GM23338 (cell line): ENCODE measurements around the gene A3GALT2. TPM values are rescaled to one million over a fixed set of nuclear protein-coding genes. Genes with fewer than 3 reads are reported as not detected.
A peak's percentile ranks its signal among the peaks of the same experiment; 100 is the strongest.

ENCODE experiments used
- ATAC-seq: fragments of 200-7000 bp; cut with Tn5 transposase; 3 replicates; pipeline ENCODE4 v1.9.1; 2020
- DNase-seq: peaks from one replicate; pipeline ENCODE4 v3.0.0-alpha.2; 2015; ENCODE audit warnings: low spot score
- H2AFZ ChIP-seq: fragments of 200-600 bp; sonication (generic); 2 replicates; pipeline ENCODE4 v1.8.0; 2016; ENCODE audit warnings: antibody characterized with exemption, mild to moderate bottlenecking, moderate library complexity
- H3F3A ChIP-seq: fragments of 200-600 bp; sonication (generic); replicated peaks from 2 replicates; pipeline ENCODE4 v1.8.0; 2017; ENCODE audit warnings: antibody characterized with exemption, mixed run types, low read depth
- H3K27ac ChIP-seq: fragments of 200-600 bp; sonication (generic); 2 replicates; pipeline ENCODE4 v1.6.1; 2016; ENCODE audit warnings: low read depth
- H3K27me3 ChIP-seq: fragments of 200-600 bp; sonication (generic); 2 replicates; pipeline ENCODE4 v1.8.0; 2016; ENCODE audit warnings: mild to moderate bottlenecking, mixed run types, moderate library complexity; ENCODE audit not compliant: insufficient read depth
- H3K36me3 ChIP-seq: fragments of 200-600 bp; sonication (generic); 2 replicates; pipeline ENCODE4 v1.8.0; 2016; ENCODE audit warnings: mild to moderate bottlenecking; ENCODE audit not compliant: insufficient read depth
- H3K4me1 ChIP-seq: fragments of 200-600 bp; sonication (generic); 2 replicates; pipeline ENCODE4 v1.8.0; 2016; ENCODE audit warnings: mild to moderate bottlenecking, moderate library complexity; ENCODE audit not compliant: insufficient read depth
- H3K4me2 ChIP-seq: fragments of 200-600 bp; sonication (generic); 2 replicates; pipeline ENCODE4 v1.7.1; 2017; ENCODE audit warnings: mixed run types
- H3K4me3 ChIP-seq: fragments of 200-600 bp; sonication (generic); 2 replicates; pipeline ENCODE4 v1.6.1; 2016; ENCODE audit warnings: mixed run types
- H3K79me2 ChIP-seq: fragments of 200-600 bp; sonication (generic); replicated peaks from 2 replicates; pipeline ENCODE4 v1.8.0; 2017; ENCODE audit warnings: mild to moderate bottlenecking; ENCODE audit not compliant: insufficient read depth
- H3K9me2 ChIP-seq: fragments of 200-600 bp; sonication (generic); 2 replicates; pipeline ENCODE4 v1.8.0; 2017; ENCODE audit not compliant: insufficient read depth
- H4K20me1 ChIP-seq: fragments of 200-600 bp; sonication (generic); replicated peaks from 2 replicates; pipeline ENCODE4 v1.8.0; 2017; ENCODE audit warnings: mild to moderate bottlenecking; ENCODE audit not compliant: insufficient read depth
- H3K27ac Mint-ChIP-seq: 2 replicates; pipeline ENCODE4 v1.8.0; 2020; ENCODE audit warnings: inconsistent platforms, mild to moderate bottlenecking, moderate library complexity, mixed read lengths
- H3K27me3 Mint-ChIP-seq: 3 replicates; pipeline ENCODE4 v1.8.0; 2022; ENCODE audit warnings: low read depth, mild to moderate bottlenecking, moderate library complexity, mixed read lengths, inconsistent platforms; ENCODE audit not compliant: insufficient read depth, poor library complexity
- H3K36me3 Mint-ChIP-seq: 3 replicates; pipeline ENCODE4 v1.8.0; 2021; ENCODE audit warnings: low read depth, mild to moderate bottlenecking, inconsistent platforms, moderate library complexity, mixed read lengths
- H3K4me1 Mint-ChIP-seq: 3 replicates; pipeline ENCODE4 v1.8.0; 2020; ENCODE audit warnings: mild to moderate bottlenecking, inconsistent platforms, mixed read lengths
- H3K4me3 Mint-ChIP-seq: 3 replicates; pipeline ENCODE4 v1.8.0; 2021; ENCODE audit warnings: moderate library complexity, mild to moderate bottlenecking, inconsistent platforms, mixed read lengths
- H3K9me3 Mint-ChIP-seq: 3 replicates; pipeline ENCODE4 v1.8.0; 2020; ENCODE audit warnings: moderate library complexity, mild to moderate bottlenecking, inconsistent platforms, mixed read lengths
- CREB1 ChIP-seq: fragments of 250-450 bp; sonication (Bioruptor Pico); IDR thresholded peaks from 2 replicates; pipeline ENCODE4 v1.5.0; 2020; ENCODE audit warnings: low read depth, mild to moderate bottlenecking, moderate library complexity
- CTCF ChIP-seq, 2 experiments: fragments of 200-600 bp in 1 of 2; sonication (generic) in 1 of 2; conservative IDR thresholded peaks; 2 replicates each; pipeline versions ENCODE4 v1.5.1 to v1.6.1; 2016 to 2017; ENCODE audit warnings: antibody characterized with exemption in 2 of 2, low read depth in 2 of 2, mild to moderate bottlenecking in 2 of 2, moderate library complexity in 1 of 2
- ETS1 ChIP-seq: IDR thresholded peaks from 2 replicates; pipeline ENCODE4 v1.6.1; 2016; ENCODE audit warnings: antibody characterized with exemption
- EZH2 ChIP-seq: fragments of 200-600 bp; sonication (generic); IDR thresholded peaks from one replicate; pipeline ENCODE4 v1.8.0; 2017; ENCODE audit warnings: antibody characterized with exemption, mild to moderate bottlenecking, low read depth; ENCODE audit not compliant: unreplicated experiment
- EZH2phosphoT487 ChIP-seq: fragments of 200-600 bp; sonication (generic); IDR thresholded peaks from one replicate; pipeline ENCODE4 v1.8.1; 2018; ENCODE audit warnings: antibody characterized with exemption; ENCODE audit not compliant: unreplicated experiment
- JUNB ChIP-seq: IDR thresholded peaks from one replicate; pipeline ENCODE4 v1.6.1; 2016; ENCODE audit warnings: antibody characterized with exemption; ENCODE audit not compliant: unreplicated experiment
- REST ChIP-seq: IDR thresholded peaks from one replicate; pipeline ENCODE4 v1.6.1; 2018; ENCODE audit warnings: antibody characterized with exemption; ENCODE audit not compliant: unreplicated experiment
- STAT1 ChIP-seq: IDR thresholded peaks from one replicate; pipeline ENCODE4 v1.6.1; 2016; ENCODE audit warnings: antibody characterized with exemption; ENCODE audit not compliant: unreplicated experiment
- ZNF114 ChIP-seq: fragments of 250-450 bp; sonication (Bioruptor Pico); IDR thresholded peaks from 2 replicates; pipeline ENCODE4 v1.5.0; 2020; ENCODE audit warnings: mild to moderate bottlenecking, moderate library complexity
- polyA plus RNA-seq: library from polyadenylated mRNA; unstranded; fragments of >200 nt; fragmentation: Nextera tagmentation; extraction: Ambion mirVana; gene quantifications from 2 replicates; pipeline ENCODE4 v1.2.1, GENCODE V29; 2016
- total RNA-seq: library from RNA; depleted of rRNA; stranded (reverse); fragments of >200 nt; shearing (Covaris generic); gene quantifications from 2 replicates; pipeline ENCODE4 v1.2.3, GENCODE V29; 2014

A3GALT2 gene
- total and polyA plus RNA-seq, 2 experiments from 2014 or later = not detected

GRCh38 chr1:33270379-33270778, 50.5 kb downstream of the A3GALT2 start (continued):
- TF ChIP-seq JUNB (no peak), ETS1 (no peak)

GRCh38 chr1:33269621-33270020, 51.3 kb downstream of the A3GALT2 start:
- H3F3A ChIP-seq = no peaks in the 10 kb centered on the region
- no peaks in the 10 kb centered on the region for H3K9me2 ChIP-seq
- no peak for ATAC-seq
- no peak for DNase-seq
- H3K4me1 Mint-ChIP-seq = peaks cover 49% of the 10 kb centered on the region
- H3K9me3 Mint-ChIP-seq = no peaks in the 10 kb centered on the region
- no peak overlapping the region for H3K4me2 ChIP-seq
- H3K27me3 Mint-ChIP-seq = peaks cover 10% of the 10 kb centered on the region
- peaks cover 11% of the 10 kb centered on the region for H4K20me1 ChIP-seq
- H3K36me3 Mint-ChIP-seq = peaks cover 11% of the 10 kb centered on the region
- H3K4me3 Mint-ChIP-seq = no peak overlapping the region
- no peaks in the 10 kb centered on the region for H3K27me3 ChIP-seq
- no peak for TF ChIP-seq EZH2
- no peak for TF ChIP-seq STAT1
- no peak for TF ChIP-seq EZH2phosphoT487
- no peak for TF ChIP-seq ZNF114 (CRISPR knock-in tag)
- TF ChIP-seq CREB1 = no peak
- H3K4me1 ChIP-seq = peaks cover 6% of the 10 kb centered on the region
- no peak overlapping the region for H3K27ac ChIP-seq
- no peaks in the 10 kb centered on the region for H3K36me3 ChIP-seq
- H3K79me2 ChIP-seq = peaks cover 13% of the 10 kb centered on the region; the same call in 1 of the 2 replicates
- H3K4me3 ChIP-seq = no peak overlapping the region
- no peak overlapping the region for H3K27ac Mint-ChIP-seq
- no peak overlapping the region for H2AFZ ChIP-seq

GRCh38 chr1:33268927-33269610, 51.8 kb downstream of the A3GALT2 start:
- Mint-ChIP-seq H3K9me3 (no peaks in the 10 kb centered on the region), H3K27ac (peak overlapping the region; percentile 34; the same call in 1 of the 2 replicates), H3K27me3 (peaks cover 7% of the 10 kb centered on the region), H3K36me3 (peaks cover 11% of the 10 kb centered on the region), H3K4me3 (no peak overlapping the region), H3K4me1 (peaks cover 44% of the 10 kb centered on the region)
- Histone ChIP-seq H3K79me2 (peaks cover 13% of the 10 kb centered on the region), H3F3A (no peaks in the 10 kb centered on the region), H3K9me2 (no peaks in the 10 kb centered on the region), H3K4me3 (no peak overlapping the region), H3K27ac (no peak overlapping the region), H3K4me1 (peaks cover under 1% of the 10 kb centered on the region), H4K20me1 (peaks cover 12% of the 10 kb centered on the region), H2AFZ (no peak overlapping the region), H3K4me2 (no peak overlapping the region), H3K36me3 (no peaks in the 10 kb centered on the region), H3K27me3 (no peaks in the 10 kb centered on the region)
- ATAC-seq = no peak
- no peak for DNase-seq
- TF ChIP-seq REST (no peak), JUNB (no peak), CTCF (conservative IDR thresholded peaks at IDR 0.05; ENCODE audit: low read depth in 2 of 2) (no peak)
